NCI-H2227 treated with DMSO at 0.1 percent for 48 hours (cell line): ENCODE results near the gene GABPB1.
"Not testable (repeated sequence)": the region's sequence is repeated elsewhere in the genome, so short reads cannot be mapped to it uniquely, and the experiment has no call there.

Experiments used
- DNase-seq: peaks from one replicate; lab custom pipeline; 2025; lab: John Stamatoyannopoulos, UW

GABPB1 gene

DNA sequence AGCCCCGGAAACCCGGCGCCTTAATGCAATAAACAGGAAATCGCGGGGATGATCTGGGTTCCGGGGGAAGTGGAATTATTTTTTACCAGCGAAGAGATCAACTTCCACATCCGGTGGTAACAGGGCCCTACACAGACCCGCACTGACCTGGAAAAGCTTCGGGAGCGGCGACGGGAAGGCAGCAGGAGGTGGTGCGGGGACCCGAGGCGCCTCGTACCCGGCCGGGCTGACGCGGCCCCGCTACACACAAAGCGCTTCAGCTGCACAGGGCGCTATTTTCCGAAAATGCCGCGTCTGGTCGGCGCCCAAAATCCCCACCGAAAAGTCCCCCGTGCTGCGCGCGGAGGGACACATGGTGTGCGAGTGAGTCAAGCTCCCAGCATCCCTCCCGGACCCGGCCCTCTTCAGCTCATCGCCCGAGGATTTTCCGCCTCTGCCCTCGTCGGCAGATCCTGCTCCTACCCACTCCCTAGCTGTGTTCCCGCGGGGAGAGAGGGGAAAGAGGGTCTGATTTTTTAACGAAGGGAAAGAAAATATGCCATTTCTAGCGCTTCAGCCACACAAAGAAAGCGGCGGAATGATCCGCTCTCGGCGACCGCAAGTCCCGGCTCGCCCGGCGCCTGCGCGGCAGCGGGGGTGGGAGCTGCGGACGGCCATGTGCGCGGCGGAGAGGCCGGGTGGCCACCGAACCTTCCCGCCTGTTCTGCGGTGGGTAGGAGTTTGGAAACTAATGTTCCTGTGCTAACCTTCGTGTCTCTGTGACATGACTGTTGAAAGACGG, at the start of gene GABPB1:
Gene GABPB1 (minus strand): TSS at position 361 of the 781 bp plus-strand sequence. CDS start 45,400 bp downstream, outside the sequence.
- DNase-seq: peak; percentile 83

DNA sequence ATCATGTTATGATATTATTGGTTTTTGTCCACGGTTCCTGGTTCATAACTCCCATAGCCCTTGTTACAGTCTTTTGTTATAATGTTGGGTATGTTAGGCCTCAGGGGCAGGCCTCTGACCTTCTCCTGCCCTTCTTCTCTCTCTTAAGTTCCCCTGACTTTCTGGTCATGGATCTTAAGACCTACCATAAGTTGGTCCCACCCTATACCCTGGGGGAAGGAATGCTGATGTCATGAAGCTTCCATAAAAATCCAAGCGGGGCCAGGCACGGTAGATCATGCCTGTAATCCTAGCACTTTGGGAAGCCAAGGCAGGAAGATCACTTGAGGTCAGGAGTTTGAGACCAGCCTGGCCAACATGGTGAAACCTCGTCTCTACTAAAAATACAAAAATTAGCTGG, 36.6 kb upstream of the GABPB1 start:
- not testable (repeated sequence) for DNase-seq

DNA sequence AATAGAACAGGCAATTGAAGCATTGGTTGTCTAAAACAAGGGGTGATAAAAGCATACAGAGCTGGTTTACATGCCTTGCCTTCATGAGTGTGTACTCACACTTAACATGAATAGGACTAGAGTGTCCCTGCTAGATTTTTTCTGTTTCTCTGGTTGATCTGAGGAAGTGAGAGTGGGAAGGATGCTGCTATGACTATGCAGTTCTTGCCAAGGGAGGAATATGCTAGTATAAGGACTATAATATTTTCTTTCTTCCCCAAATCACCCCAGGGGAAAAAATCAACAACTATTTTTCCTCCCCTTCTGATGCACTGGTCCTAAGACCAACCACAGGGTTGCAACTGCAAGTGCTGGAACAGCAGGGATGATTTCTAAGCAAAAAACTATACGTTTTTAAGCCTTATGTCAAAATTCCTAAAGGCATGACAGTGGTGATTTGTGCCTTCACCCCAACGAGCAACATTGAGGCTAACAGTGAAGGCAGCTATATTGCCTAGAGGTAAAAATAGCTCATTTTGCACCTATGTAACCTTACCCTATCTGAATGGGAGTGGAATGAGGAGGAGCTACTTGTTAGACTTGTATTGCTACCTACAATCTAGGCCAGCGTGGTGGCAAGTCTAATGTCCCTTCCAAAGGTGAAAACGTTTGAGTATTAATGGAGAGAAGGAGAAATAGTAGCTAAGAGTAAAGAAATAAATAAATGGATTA, 35.7 kb upstream of the GABPB1 start:
- no peak for DNase-seq

- DNase-seq: not testable (repeated sequence)
Observed at GRCh38 chr15:50382408-50382807, 27.4 kb upstream of the GABPB1 start.

DNA sequence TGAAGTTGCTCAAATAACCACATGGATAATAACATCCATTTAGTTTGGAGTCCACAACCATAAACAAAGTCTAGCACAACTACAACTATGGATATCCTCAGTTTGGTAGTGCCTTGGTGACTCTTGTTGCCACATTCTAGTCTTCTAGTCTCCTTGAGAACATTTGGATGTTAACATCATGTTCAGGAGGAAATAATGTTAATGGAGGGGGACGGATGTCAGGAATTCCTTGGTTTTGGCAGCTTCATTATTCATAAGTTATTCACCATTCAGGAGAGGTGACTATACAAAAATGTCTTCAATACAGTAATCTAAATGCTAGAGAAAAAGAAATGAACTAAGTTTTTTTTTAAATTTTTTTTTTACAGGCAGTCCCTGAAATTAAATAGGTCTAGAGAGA, 26.4 kb upstream of the GABPB1 start:
- DNase-seq: no peak

GRCh38 chr15:50380089-50380488, 25.1 kb upstream of the GABPB1 start:
- no peak for DNase-seq

- not testable (repeated sequence) for DNase-seq
Observed at GRCh38 chr15:50379413-50379812, 24.4 kb upstream of the GABPB1 start.

DNA sequence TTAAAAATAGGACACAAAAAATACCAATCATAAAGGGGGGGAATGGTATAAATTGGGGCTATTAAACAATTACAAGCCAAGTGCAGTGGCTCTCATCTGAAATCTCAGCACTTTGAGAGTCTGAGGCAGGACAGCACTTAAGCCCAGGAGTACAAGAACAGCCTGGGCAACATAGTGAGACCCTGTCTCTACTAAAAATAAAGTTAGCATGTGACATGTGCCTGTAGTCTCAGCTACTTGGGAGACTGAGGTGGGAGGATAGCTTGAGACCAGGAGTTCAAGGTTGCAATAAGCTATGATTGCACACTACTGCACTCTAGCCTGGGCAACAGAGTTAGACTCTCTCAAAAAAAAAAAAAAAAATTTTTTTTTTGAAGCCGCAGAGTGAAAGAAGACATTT, 23.8 kb upstream of the GABPB1 start:
- DNase-seq: no peak

DNA sequence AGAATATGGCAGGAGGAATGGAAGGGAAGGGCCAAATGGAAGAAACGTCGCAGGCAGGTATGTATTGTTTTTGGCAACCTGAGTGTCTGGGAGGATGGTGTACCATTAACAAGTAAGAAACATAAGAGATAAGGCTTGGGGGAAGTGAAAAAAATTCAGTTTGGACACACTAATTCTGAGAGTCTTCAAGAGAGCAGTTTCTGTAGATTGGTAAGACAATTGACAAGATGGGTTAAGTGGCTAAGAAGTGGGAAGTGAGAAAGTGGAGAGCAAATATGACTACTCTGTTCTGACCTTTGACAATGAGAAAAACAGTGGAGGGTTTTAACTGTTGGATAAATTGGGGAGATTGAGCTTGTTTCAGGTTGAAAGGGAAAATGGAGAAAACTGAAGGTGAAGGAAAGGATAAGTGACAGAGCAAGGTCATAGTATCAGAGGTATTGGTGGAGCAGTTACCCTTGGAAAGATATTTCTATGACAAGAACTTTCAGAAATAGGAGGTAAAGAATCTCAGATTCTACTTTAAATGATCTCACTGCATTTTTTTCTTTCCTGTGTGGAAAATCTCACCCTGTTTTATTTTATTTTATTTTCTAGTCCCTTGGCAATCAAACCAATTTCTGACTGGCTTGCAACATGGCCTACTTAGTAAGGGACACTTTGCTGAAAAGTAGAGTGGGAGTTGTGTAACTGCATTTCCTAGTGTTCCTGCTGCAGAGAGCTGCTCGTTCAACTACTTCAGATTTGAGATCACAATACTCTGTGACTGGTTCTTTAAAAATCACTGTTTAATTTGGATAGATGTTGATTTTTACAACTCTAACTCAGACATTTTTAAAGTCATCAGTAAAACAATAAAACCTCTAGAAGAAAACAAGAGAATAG, 23.1 kb upstream of the GABPB1 start:
- DNase-seq: no peak

DNA sequence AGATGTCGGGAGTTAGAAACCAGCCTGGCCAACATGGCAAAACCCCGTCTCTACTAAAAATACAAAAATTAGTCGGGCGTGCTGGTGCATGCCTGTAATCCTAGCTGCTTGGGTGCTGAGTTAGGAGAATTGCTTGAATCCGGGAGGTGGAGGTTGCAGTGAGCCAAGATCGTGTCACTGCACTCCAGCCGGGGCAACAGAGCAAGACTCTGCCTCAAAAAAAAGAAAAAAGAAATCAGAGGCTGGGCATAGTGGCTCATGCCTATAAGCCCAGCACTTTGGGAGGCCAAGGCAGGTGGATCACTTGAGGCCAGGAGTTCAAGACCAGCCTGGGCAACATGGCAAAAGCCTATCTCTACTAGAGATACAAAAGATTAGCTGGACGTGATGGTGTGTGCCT, 14.6 kb upstream of the GABPB1 start:
- not testable (repeated sequence) for DNase-seq

DNA sequence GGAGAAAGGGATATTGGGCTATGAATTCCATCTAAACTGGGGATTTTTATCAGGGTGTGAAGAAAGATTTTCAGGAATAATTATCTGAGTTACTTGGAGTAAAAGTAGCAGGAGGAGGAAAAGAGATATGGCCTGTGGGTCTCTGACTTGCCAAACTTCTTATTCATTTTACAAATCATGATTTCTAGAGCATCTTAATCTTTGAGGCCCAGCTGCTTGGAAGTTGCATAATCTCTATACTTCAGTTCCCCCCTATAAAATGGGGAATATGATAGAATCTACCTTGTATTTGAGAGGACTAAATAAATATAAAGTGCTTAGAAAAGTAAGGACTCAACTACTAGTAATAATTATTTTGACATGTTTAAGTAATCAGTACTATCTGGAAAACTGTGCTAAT, 11.0 kb upstream of the GABPB1 start:
- DNase-seq: no peak

GRCh38 chr15:50365570-50365969, 10.6 kb upstream of the GABPB1 start:
- DNase-seq: no peak

DNA sequence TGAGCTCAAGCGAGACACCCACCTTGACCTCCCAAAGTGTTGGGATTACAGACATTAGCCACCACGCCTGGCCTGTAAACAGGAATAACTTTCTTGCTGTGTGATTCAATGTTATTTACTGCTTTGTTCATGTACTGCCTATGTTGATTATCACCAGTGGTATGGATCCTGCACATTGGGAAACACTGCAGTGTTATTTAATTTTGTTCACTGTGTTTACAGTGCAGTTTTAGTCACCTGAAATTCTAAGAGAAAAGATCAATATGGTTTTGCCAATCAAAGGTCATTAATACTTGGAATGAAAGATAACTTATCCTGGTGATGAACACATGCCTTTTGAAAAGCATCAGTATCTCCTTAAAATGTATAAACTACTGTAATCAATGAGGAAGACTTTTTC, 8.6 kb upstream of the GABPB1 start:
- DNase-seq: no peak

DNA sequence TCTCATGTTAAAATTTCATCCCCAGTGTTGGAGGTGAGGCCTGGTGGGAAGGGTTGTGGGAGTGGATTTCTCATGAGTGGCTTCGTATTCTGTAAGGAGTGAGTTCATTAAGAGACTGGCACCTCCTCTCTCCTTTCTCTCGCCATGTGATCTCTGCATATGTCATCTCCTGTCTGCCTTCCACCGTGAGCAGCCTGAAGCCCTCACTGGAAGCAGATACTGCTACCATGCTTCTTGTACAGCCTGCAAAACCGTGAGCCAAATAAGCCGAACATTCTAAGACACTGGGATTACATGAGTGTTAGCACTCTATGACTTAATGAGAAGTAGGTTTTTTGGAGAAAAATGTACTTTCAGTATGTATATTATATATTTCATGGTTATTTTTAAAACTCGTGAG, 6.8 kb upstream of the GABPB1 start:
- DNase-seq: no peak

DNA sequence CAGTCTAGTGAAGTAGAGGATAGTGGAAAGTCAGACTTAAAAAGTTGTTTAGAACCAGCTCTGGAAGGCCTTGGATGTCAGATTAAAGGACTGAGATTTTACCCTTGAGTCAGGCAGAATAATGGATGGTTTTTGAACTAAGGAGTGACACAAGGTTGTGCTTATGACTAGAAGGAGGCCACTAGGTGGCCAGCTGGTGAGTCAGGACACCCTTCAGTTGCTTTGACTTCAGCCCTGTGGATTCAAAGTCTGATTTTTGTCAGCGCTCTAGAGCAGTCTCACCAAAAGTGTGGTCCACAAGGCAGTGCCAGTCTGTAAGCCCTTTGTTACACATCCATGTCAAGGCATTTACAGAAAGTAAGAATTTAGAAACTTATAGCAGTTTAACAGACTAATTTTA, 3.8 kb upstream of the GABPB1 start:
- DNase-seq: no peak

GRCh38 chr15:50355980-50356379, 982 bp upstream of the GABPB1 start:
- DNase-seq: no peak

GRCh38 chr15:50355619-50355905, 564 bp upstream of the GABPB1 start:
- no peak for DNase-seq

- DNase-seq: peak; percentile 35
Observed at GRCh38 chr15:50353975-50354837, 792 bp downstream of the GABPB1 start.

DNA sequence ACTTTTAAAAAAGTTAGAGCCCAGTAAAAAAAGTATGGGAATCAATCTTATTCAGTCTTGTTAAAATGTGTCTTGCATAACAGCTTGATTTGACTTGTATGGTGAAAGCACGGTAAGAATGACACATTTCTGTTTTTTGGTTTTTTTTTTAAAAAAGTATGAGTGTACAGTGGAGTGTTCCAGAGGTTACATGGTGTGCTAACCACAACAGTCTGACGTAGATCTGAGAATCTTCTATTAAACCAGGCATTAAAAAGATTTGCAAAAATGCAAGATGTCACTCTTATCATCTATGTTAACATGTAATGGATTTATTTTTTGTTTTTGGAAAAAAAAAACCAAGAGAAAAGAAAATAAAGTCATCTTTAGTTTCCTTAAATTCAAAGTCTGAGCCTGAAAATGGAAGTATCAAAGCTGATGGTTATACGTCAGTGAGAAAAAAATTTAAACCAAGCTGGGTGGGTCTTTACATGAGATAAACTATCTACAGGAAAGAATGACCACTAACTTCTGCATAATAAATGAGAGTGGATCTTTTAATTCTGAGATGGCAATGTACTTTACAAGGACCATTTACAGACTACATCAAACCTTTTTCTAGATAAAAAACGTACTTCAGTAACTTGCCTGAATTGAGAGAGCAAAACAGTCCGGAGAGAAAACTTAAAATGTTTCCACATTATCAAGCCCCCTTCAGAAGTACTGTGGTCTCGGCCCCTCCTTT, 1.6 kb downstream of the GABPB1 start:
- DNase-seq: no peak

DNA sequence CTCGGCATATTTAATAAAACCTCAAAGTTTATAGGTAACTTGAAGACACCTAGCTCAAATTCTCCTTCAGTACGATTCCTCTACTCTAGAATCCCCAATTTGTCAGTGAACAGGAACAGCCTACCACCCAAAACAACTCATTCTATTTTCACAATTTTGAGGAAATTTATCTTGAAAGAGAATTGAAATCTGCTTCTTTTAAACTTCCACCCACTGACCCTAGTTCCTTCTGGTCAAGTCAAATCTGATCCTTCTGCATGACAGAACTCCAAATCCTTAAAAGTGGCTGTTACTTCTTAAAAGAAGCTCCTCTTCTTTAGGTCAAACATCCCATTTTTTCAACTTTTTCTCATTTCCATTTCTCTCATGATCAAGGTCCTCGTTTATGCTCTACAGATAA, 4.4 kb downstream of the GABPB1 start:
- no peak for DNase-seq

DNA sequence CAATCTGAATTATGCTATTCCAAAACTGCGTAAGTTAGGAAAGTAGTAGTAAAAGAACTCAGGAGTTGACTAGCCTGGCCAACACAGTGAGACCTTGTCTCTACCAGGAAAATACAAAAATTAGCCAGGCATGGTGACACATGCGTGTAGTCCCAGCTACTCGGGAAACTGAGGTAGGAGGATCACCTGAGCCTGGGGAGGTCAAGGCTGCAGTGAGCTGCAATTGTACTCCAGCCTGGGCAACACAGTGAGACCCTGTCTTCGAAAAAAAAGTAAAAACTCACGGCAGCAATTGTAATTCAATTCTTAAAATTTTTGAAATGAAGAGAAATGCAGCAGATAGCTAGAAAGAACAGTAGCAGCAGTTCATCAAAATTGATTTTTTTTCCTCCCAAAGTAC, 9.7 kb downstream of the GABPB1 start:
- DNase-seq: no peak
